ENCODE measurements around the gene ELMO1. TPM values are rescaled to one million over a fixed set of nuclear protein-coding genes. Genes with fewer than 3 reads are reported as not detected.

ELMO1 gene
- total and polyA plus RNA-seq, 4 donors: 6.7 to 51.5 (median 14.8) TPM

- Histone ChIP-seq H3K27ac (ENCODE audit: low read depth in 1 of 2, low read length in 2 of 2) (no peak overlapping the region), H3K4me3 (ENCODE audit: low read depth in 1 of 3, low read length in 3 of 3) (no peak overlapping the region), H3K9me3 (ENCODE audit: control insufficient read depth in 4 of 4, low read length in 3 of 4) (no peaks in the 10 kb centered on the region), H3K4me1 (ENCODE audit: control insufficient read depth in 4 of 4, insufficient read depth in 4 of 4, low read length in 3 of 4) (no peaks in the 10 kb centered on the region), H3K9ac (ENCODE audit: low read depth in 1 of 2, low read length in 2 of 2) (no peak overlapping the region), H3K27me3 (ENCODE audit: control insufficient read depth in 4 of 4, insufficient read depth in 4 of 4, low read length in 3 of 4) (no peaks in the 10 kb centered on the region), H3K36me3 (ENCODE audit: control insufficient read depth in 4 of 4, insufficient read depth in 3 of 4, low read depth in 1 of 4, low read length in 3 of 4) (peaks cover 4 to 31% (median 26%) of the 10 kb centered on the region in 4 donors)
- WGBS: 98% methylated on average over 2 of the region's 2 CpGs
- no peak for DNase-seq (ENCODE audit: low spot score)
- TF ChIP-seq YY1 (IDR thresholded peaks at IDR 0.05) (no peak), EGR1 (IDR thresholded peaks at IDR 0.05; ENCODE audit: low read depth in 2 of 2) (no peak), ZBTB33 (IDR thresholded peaks at IDR 0.05) (no peak), CTCF (IDR thresholded peaks at IDR 0.05; ENCODE audit: low read depth, low read length, missing input control) (no peak), JUND (IDR thresholded peaks at IDR 0.05) (no peak), RAD21 (IDR thresholded peaks at IDR 0.05) (no peak), NR2F2 (IDR thresholded peaks at IDR 0.05) (no peak), TAF1 (conservative IDR thresholded peaks at IDR 0.05) (no peak), ATF3 (IDR thresholded peaks at IDR 0.05) (no peak), FOXA1 (IDR thresholded peaks at IDR 0.05) (no peak), GABPA (IDR thresholded peaks at IDR 0.05 in 1 of 2, conservative IDR thresholded peaks at IDR 0.05 in 1 of 2) (no peak), SP1 (IDR thresholded peaks at IDR 0.05) (no peak), HNF4A (conservative IDR thresholded peaks at IDR 0.05) (no peak), REST (IDR thresholded peaks at IDR 0.05) (no peak), HNF4G (IDR thresholded peaks at IDR 0.05) (no peak), RXRA (IDR thresholded peaks at IDR 0.05) (no peak), FOXA2 (IDR thresholded peaks at IDR 0.05) (no peak), MAX (IDR thresholded peaks at IDR 0.05) (no peak)
Measured at GRCh38 chr7:36874041-36874440, 574.6 kb downstream of the ELMO1 start.

Measured in liver (tissue), 9 donors.